G401 (cell line): ENCODE data around the gene PTS. TPM values are rescaled to one million over a fixed set of nuclear protein-coding genes. Genes with fewer than 3 reads are reported as not detected.
"Not testable (repeated sequence)": the region's sequence is repeated elsewhere in the genome, so short reads cannot be mapped to it uniquely, and the experiment has no call there.

ENCODE experiments used
- DNase-seq: peaks from one replicate; pipeline ENCODE4 v3.0.0-alpha.2; 2015; ENCODE audit warnings: low spot score
- in situ Hi-C: cut with HindIII; loops from 2 replicates; pipeline ENCODE4 v1.10.0; 2016; ENCODE audit warnings: low sequenced_read_pairs, mixed read lengths
- total RNA-seq: library from RNA; depleted of rRNA; stranded (reverse); fragments of >200 nt; shearing (Covaris generic); gene quantifications from 2 replicates; pipeline ENCODE4 v1.2.3, GENCODE V29; 2014; rRNA removed

The PTS gene
- total RNA-seq, result 33.1 and 54.6 TPM in 2 replicates

DNA sequence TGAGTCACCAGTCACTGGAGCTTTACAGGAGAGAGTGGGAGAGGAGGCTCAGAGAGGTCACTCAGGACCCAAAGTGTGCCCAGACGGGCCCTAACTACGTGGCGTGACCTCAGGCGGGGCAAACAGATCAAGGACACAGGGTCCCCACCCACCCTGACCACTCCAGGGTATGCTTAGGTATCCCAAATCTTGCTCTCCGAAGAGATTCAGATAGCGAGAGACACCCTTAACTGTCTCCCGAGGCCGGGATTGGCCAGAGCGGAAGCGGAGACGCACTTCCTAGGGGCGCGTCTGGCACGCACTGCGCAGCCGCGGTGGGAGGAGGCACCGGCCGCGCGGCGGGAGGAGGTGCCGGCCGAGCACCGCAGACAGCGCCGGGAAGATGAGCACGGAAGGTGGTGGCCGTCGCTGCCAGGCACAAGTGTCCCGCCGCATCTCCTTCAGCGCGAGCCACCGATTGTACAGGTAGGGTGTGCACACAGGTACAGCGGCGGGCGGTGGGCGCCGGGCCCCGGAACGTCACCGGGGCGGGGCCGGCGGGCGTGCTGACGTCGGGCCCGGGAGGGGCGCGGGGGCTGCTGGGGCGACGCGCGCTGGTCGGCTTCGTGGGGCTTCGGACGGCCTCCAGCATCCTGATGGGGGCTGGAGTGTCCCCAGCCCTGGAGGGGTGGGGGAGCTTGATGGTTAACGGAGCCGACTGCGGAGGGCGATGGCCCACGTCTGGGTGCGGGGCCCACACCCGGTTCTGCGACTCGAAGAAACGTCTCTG, at the start of gene PTS:
Gene PTS, plus strand, starts transcription at position 367 of the 769 bp plus-strand sequence. Its CDS starts 16 bp downstream, at position 383.
- in situ Hi-C loops, result no loop called here
- DNase-seq, result peak; percentile 89

DNA sequence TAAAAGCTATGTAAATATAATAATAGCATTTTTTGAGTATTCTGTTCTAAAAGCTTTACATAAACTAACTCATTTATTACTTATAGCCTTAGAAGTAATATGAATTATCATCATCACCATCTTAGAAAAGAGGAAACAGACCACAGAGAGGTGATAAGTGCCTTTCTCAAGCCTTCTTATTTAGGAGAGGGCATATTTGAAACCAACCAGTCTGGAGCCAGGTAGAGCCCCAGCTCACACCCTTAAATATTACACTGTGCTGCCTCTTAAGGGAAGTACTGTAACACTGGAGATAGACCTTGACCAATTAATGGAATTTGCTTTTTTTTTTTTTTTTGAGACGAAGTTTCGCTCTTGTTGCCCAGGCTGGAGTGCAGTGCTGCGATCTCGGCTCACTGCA, 48.6 kb upstream of the PTS start:
- no peak for DNase-seq
- in situ Hi-C loops, result no loop called here

DNA sequence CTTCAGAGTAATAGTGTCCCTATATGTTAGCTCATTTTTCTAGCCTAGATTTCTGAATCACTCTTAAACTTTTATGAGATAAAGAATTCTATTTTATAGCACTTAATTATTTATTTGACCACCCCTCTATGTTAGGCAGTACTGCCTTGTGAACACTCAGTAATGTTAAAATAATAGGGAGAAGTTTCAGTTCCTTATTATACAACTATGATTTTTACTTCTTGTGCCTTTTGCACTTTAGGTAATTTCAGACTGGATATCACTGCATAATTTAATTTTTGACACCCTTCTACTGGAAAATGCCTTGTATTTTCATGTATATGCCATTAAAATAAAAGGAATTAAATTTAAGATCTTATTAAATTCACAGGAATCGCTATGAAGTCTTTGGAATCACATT, 47.8 kb upstream of the PTS start:
- DNase-seq, result no peak
- in situ Hi-C loops, result no loop called here

DNA sequence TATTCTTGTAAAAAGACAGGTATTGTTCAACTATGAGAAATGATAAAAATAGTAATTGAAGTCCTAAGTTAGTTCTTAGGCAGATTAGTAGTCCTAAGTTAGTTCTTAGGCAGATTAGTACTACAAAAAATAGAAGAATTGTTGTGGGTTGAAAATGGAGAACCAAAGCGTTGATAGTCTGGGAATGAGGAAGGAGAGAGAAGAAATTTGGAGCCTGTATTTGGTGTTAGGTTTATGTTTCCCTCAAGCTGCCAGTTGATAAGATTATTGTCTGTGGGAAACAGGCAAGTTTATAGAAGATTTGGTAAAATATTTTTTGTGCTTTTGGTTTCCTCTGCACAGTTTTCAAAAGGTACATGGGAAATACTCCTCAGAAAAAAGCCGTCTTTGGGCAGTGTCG, 47.3 kb upstream of the PTS start:
- in situ Hi-C loops, result no loop called here

DNA sequence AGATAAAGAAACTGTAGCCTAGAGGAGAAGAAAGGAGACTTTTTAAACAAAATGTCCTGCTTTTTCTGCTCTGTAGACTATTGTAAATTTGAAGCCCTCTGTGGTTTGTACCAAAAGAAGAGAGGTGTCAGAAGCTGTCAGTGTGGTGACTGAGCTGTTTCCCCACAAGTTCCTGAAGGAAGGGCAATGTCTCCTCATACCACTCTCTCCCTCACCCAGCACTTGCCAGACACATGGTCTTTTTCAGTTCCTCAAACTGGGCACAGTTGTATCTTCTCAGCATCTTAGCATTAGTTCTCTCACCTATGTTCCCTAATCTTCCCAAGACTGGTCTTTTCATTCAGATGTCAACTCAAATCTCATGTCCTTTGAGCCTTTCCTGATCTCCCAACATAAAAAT, 46.6 kb upstream of the PTS start:
- DNase-seq, result no peak
- in situ Hi-C loops, result no loop called here

More for the DNA sequence above, 47.3 kb upstream of the PTS start:
- DNase-seq, result no peak

DNA sequence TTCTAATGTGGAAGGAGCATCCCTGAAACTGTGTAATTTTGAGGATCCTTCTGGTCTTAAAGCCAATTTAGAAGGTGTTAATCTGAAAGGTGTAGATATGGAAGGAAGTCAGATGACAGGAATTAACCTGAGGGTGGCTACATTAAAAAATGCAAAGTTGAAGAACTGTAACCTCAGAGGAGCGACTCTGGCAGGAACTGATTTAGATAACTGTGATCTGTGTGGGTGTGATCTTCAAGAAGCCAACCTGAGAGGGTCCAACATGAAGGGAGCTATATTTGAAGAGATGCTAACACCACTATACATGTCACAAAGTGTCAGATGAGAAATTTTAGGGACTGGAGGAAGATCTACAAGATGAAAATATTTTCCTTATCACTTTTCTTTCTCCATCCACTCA, 43.4 kb upstream of the PTS start:
- in situ Hi-C loops, result no loop called here
- DNase-seq, result no peak

DNA sequence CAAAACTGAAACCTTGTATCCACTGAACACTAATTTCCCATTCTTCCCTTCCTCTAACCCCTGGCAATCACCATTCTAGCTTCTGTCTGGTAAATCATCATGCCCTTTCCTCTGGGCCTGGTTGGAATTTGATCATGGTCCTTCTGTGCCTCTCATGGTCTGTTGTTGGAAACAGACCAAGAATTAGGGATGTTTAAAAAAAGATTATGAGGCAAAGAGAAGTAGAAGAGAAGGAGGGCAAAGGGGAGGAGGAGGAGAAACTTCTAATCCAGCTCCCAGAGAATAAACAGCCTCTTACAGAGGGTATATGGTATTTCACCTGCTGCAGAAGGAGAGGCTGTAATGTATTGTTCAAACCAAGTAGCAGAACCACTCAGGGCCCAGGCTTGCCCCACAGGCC, 40.3 kb upstream of the PTS start:
- DNase-seq, result no peak
- in situ Hi-C loops, result no loop called here

GRCh38 chr11:112186304-112186703, 39.9 kb upstream of the PTS start:
- no peak for DNase-seq
- in situ Hi-C loops, result no loop called here

- in situ Hi-C loops, DNase-seq: not testable (repeated sequence)
Measured at GRCh38 chr11:112195113-112195512, 31.1 kb upstream of the PTS start.

DNA sequence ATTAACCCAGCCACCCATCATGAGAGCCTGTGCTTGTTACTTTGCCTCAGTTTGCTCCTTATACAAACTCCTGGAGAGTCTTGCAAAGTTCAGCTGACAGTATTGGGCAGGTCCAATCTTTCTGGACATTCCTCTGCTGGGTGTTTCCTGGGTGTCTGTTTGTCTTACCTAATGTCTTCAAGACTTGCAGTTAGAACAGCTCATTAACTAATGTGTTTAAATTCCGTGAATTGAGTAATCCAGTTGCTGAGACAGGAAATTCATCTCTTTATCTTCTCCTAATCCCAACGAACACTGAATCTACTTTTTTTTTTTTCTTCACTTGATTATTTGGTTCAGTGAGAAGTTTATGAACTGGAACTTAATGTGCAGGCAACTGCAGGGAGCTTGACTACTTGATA, 30.3 kb upstream of the PTS start:
- DNase-seq, result no peak
- in situ Hi-C loops, result no loop called here

DNA sequence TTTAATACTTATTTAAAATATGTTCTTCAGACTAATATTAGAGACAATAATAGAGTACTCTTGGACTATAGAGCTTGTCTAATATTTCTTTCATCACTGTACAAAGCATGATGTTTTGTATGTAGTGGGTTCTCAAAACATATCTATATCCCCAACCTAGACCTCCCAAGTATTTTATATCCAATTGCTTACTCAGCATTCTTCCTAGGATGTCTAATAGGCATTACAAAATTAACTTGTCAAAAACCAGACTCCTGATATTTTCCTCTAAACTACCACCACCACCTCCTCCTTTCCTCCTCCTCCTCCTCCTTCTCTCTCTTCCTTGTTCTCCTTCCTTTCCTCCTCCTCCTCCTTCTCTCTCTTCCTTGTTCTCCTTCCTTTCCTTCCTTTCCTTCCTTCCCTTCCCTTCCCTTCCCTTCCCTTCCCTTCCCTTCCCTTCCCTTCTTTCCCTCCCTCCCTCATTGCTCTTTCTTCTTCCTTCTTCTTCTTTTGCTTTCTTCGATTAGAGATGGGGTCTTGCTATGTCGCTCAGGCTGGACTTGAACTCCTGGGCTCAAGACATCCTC, 29.6 kb upstream of the PTS start:
- no peak for DNase-seq
- in situ Hi-C loops, result no loop called here

DNA sequence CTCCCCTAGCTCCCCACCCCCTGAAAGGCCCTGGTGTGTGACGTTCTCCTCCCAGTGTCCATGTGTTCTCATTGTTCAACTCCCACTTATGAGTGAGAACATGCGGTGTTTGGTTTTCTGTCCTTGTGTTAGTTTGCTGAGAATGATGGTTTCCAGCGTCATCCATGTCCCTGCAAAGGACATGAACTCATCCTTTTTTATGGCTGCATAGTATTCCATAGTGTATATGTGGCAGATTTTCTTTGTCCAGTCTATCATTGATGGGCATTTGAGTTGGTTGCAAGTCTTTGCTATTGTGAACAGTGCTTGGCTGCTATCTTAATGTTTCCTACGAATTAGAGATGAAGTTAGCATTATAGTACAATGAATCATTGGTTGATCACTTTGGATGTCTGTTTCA, 27.1 kb upstream of the PTS start:
- DNase-seq, in situ Hi-C loops: not testable (repeated sequence)

DNA sequence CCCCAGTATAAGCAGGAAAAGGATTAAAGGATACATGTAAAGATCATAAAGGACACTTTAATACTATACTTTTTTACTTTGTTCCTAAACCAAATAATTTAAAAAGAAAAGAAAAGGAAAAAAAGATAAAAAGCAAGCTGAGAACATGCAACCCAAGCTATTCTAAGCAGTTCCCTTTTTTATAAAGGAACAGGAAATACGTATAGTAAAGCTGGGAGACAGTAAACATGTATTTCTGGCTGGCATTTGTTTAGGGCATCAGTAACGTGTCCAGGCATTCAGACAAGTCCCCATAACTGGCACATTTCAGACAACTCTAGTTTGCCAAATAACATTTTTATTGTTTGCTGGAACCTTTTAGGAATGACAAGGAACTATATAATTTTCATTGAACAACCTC, 26.0 kb upstream of the PTS start:
- in situ Hi-C loops, result no loop called here
- DNase-seq, result no peak

- in situ Hi-C loops, result no loop called here
- no peak for DNase-seq
Measured at GRCh38 chr11:112206071-112206470, 20.2 kb upstream of the PTS start.

- in situ Hi-C loops, result no loop called here
- no peak for DNase-seq
Measured at GRCh38 chr11:112210890-112211289, 15.3 kb upstream of the PTS start.

GRCh38 chr11:112211536-112211935, 14.7 kb upstream of the PTS start:
- in situ Hi-C loops, result no loop called here

DNA sequence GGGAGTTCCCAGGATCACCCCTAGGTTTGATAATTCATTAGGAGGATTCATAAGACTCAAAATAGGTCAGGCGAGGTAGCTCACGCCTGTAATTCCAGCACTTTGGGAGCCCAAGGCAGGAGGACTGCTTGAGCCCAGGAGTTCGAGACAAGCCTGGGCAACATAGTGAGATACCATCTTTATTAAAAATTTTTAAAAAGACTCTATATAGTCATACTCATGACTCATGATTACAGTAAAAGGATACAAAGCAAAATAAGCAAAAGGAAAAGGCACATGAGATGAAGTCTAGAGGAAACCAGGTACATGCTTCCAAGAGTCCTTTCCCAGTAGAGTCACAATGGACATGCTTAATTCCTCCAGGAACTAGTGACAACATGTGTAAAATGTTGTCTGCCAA, 13.9 kb upstream of the PTS start:
- DNase-seq, result no peak
- in situ Hi-C loops, result no loop called here

More at GRCh38 chr11:112211536-112211935, 14.7 kb upstream of the PTS start:
- DNase-seq, result no peak

DNA sequence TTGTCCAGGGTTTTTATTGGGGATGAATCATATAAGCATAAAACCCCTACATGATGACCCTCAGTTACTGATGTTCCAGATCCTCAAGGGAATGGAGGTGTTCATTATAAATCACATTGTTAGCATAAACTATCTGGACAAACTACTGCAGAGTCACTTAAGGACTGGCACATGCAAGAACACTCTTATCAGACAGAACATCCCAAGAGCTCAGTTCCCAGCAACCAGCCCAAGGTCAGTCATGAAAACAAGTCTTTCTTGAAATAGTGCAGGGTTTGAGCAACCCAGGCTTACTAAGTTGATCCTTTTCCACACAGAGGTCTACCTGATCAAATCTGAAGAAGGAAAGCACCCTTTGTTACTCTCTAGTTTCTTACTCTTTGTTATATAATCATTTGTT, 13.5 kb upstream of the PTS start:
- in situ Hi-C loops, result no loop called here
- no peak for DNase-seq

- DNase-seq, result no peak
- in situ Hi-C loops, result no loop called here
Measured at GRCh38 chr11:112213753-112214152, 12.5 kb upstream of the PTS start.

DNA sequence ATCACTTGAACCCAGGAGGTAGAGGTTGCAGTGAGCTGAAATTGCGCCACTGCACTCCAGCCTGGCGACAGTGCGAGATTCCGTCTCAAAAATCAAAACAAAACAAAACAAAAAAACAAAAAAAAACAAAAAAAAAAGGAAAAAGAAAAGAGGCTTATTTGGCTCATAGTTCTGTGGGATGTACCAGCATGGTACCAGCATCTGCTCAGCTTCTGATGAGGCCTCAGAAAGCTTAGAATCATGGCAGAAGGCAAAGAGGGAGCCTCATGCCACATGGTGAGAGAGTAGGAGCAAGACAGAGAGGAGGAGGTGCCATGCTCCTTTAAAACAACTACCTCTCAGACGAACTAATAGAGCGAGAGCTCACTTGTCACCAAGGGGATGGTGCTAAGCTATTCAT, 10.6 kb upstream of the PTS start:
- in situ Hi-C loops, result no loop called here
- no peak for DNase-seq

- DNase-seq, result no peak
- in situ Hi-C loops, result no loop called here
Measured at GRCh38 chr11:112216561-112217105, 9.6 kb upstream of the PTS start.
